Measurements from ENCODE around the gene CEACAM16.

DNA sequence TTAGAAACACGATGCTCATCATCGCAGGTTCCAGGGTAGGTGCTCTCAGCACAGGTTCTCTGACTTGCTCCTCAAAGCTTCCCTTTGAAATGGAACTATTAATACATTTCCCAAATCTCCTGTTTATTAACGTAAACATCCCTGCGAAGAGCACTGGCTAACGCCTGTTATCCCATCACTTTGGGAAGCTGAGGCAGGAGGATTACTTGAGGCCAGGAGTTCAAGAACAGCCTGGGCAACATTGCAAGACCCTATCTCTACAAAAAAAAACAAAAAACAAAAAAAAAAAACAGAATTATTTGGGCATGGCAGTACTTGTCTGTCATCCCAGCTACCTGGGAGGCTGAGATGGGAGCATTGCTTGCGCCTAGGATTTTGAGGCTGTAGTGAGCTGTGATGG lies 18.7 kb downstream of the CEACAM16 start:
- TF ChIP-seq, protein P1, sequence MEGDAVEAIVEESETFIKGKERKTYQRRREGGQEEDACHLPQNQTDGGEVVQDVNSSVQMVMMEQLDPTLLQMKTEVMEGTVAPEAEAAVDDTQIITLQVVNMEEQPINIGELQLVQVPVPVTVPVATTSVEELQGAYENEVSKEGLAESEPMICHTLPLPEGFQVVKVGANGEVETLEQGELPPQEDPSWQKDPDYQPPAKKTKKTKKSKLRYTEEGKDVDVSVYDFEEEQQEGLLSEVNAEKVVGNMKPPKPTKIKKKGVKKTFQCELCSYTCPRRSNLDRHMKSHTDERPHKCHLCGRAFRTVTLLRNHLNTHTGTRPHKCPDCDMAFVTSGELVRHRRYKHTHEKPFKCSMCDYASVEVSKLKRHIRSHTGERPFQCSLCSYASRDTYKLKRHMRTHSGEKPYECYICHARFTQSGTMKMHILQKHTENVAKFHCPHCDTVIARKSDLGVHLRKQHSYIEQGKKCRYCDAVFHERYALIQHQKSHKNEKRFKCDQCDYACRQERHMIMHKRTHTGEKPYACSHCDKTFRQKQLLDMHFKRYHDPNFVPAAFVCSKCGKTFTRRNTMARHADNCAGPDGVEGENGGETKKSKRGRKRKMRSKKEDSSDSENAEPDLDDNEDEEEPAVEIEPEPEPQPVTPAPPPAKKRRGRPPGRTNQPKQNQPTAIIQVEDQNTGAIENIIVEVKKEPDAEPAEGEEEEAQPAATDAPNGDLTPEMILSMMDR (IDR thresholded peaks at IDR 0.05; ENCODE audit: low read depth, low read length, poor library complexity, severe bottlenecking), result no peak
- TF ChIP-seq EZH2phosphoT487 (IDR thresholded peaks at IDR 0.05; ENCODE audit: borderline replicate concordance, low read length), result no peak
